ENCODE measurements around the gene AVEN.

- TF ChIP-seq EZH2phosphoT487 (IDR thresholded peaks at IDR 0.05; ENCODE audit: borderline replicate concordance, low read length) (no peak), CTCF (IDR thresholded peaks at IDR 0.05; ENCODE audit: low read depth, low read length, poor library complexity, severe bottlenecking) (no peak)
These were observed 174.5 kb downstream of the AVEN start for GRCh38 chr15:33864360-33865075.
